Prostate gland (tissue), 2 donors: ENCODE results near the gene POU2AF2. TPM values are rescaled to one million over a fixed set of nuclear protein-coding genes. Genes with fewer than 3 reads are reported as not detected.

Source experiments
- DNase-seq: peaks from one replicate; pipeline ENCODE4 v3.0.0-alpha.2; 2019; ENCODE audit warnings: low spot score
- H3K27ac ChIP-seq, 2 donors: fragments of 200-600 bp; sonication (generic); 2 replicates each; pipeline ENCODE4 v1.5.1; 2017 to 2019
- H3K27me3 ChIP-seq: fragments of 200-600 bp; sonication (generic); replicated peaks from 2 replicates; pipeline ENCODE4 v1.5.1; 2019; ENCODE audit not compliant: insufficient read depth
- H3K36me3 ChIP-seq, 2 donors: fragments of 200-600 bp; sonication (generic); 1 replicate in 1 of 2; 2 replicates in 1 of 2; pipeline versions ENCODE4 v1.5.1 to v1.8.1; 2017 to 2019
- H3K4me1 ChIP-seq: fragments of 200-600 bp; sonication (generic); replicated peaks from 2 replicates; pipeline ENCODE4 v1.5.1; 2019
- H3K4me3 ChIP-seq, 2 donors: fragments of 200-600 bp; sonication (generic); 2 replicates each; pipeline ENCODE4 v1.5.1; 2017 to 2019
- H3K9me3 ChIP-seq: fragments of 200-600 bp; sonication (generic); 2 replicates; pipeline ENCODE4 v1.5.1; 2017
- POLR2A ChIP-seq: fragments of 450-650 bp; IDR thresholded peaks from one replicate; pipeline ENCODE4 v1.6.1; 2016; ENCODE audit warnings: antibody characterized with exemption, mild to moderate bottlenecking
- POLR2AphosphoS5 ChIP-seq: sonication (generic); formaldehyde crosslinking; IDR thresholded peaks from one replicate; pipeline ENCODE4 v1.6.1; 2017; ENCODE audit warnings: antibody characterized with exemption
- WGBS: methylation state at CpG from one replicate; pipeline ENCODE4 v1.1.5; 2018; 5-methylcytosine and 5-hydroxymethylcytosine counted together
- intact Hi-C: fragments of 100-400 bp; cut with DNase I; formaldehyde crosslinking; loops from one replicate; pipeline ENCODE4 v1.14.2; 2022
- total RNA-seq, 2 donors: library from RNA; depleted of rRNA; stranded (reverse); fragments of >200 nt; gene quantifications; one replicate each; pipeline ENCODE4 v1.1.0, GENCODE V29; 2016
- TF ChIP-seq, protein P1 (sequence below), 4 experiments: fragments of 200-600 bp in 2 of 4; fragments of 450-650 bp in 2 of 4; sonication (generic) in 2 of 4; IDR thresholded peaks; 1 replicate in 3 of 4; 2 replicates in 1 of 4; pipeline ENCODE4 v1.5.1; 2016 to 2019; ENCODE audit warnings: antibody characterized with exemption in 4 of 4, mild to moderate bottlenecking in 2 of 4, moderate library complexity in 2 of 4

Gene POU2AF2
- total RNA-seq, 2 donors from 2014 or later, result 0.74 TPM; not detected in 1

- H3K27ac ChIP-seq, result peak overlapping the region; percentile 84 to 93
- TF ChIP-seq, protein P1, sequence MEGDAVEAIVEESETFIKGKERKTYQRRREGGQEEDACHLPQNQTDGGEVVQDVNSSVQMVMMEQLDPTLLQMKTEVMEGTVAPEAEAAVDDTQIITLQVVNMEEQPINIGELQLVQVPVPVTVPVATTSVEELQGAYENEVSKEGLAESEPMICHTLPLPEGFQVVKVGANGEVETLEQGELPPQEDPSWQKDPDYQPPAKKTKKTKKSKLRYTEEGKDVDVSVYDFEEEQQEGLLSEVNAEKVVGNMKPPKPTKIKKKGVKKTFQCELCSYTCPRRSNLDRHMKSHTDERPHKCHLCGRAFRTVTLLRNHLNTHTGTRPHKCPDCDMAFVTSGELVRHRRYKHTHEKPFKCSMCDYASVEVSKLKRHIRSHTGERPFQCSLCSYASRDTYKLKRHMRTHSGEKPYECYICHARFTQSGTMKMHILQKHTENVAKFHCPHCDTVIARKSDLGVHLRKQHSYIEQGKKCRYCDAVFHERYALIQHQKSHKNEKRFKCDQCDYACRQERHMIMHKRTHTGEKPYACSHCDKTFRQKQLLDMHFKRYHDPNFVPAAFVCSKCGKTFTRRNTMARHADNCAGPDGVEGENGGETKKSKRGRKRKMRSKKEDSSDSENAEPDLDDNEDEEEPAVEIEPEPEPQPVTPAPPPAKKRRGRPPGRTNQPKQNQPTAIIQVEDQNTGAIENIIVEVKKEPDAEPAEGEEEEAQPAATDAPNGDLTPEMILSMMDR (IDR thresholded peaks at IDR 0.05), result no peak
- TF ChIP-seq POLR2AphosphoS5 (no peak), POLR2A (no peak)
- H3K4me3 ChIP-seq, result peak overlapping the region in 1 of 2 donors; percentile 57
- intact Hi-C loops, result loop anchor here (5.0 kb wide), 1 partner anchor 117 kb away; no protein-coding TSS in a partner anchor
- no peaks in the 10 kb centered on the region for H3K27me3 ChIP-seq
- 77% methylated on average over 9 of the region's 9 CpGs for WGBS
- H3K4me1 ChIP-seq, result no peaks in the 10 kb centered on the region
- no peak for DNase-seq
- no peaks in the 10 kb centered on the region for H3K9me3 ChIP-seq
- no peaks in the 10 kb centered on the region for H3K36me3 ChIP-seq
Observed at GRCh38 chr11:111300569-111300968, 55.0 kb downstream of the POU2AF2 start.

GRCh38 chr11:111301004-111301841, 55.7 kb downstream of the POU2AF2 start:
- WGBS, result 57% methylated on average over 5 of the region's 5 CpGs
- no peaks in the 10 kb centered on the region for H3K36me3 ChIP-seq
- intact Hi-C loops, result loop anchor here (5.0 kb wide), 1 partner anchor 116 kb away; no protein-coding TSS in a partner anchor
- no peak for DNase-seq
- peak overlapping the region; percentile 84 to 93 for H3K27ac ChIP-seq
- no peaks in the 10 kb centered on the region for H3K9me3 ChIP-seq
- H3K4me3 ChIP-seq, result no peak overlapping the region
- H3K27me3 ChIP-seq, result no peaks in the 10 kb centered on the region
- TF ChIP-seq, protein P1 (IDR thresholded peaks at IDR 0.05), result no peak
- peak; percentile 13 for TF ChIP-seq POLR2AphosphoS5
- no peaks in the 10 kb centered on the region for H3K4me1 ChIP-seq

- no peak overlapping the region for H3K4me3 ChIP-seq
- H3K4me1 ChIP-seq, result no peaks in the 10 kb centered on the region
- H3K36me3 ChIP-seq, result no peaks in the 10 kb centered on the region
- intact Hi-C loops, result loop anchor here (5.0 kb wide), 1 partner anchor 116 kb away; no protein-coding TSS in a partner anchor
- TF ChIP-seq POLR2A (no peak), POLR2AphosphoS5 (no peak)
- TF ChIP-seq, protein P1 (IDR thresholded peaks at IDR 0.05), result no peak
- 68% methylated on average over 3 of the region's 3 CpGs for WGBS
- no peaks in the 10 kb centered on the region for H3K9me3 ChIP-seq
- H3K27me3 ChIP-seq, result no peaks in the 10 kb centered on the region
- H3K27ac ChIP-seq, result peak overlapping the region; percentile 49 to 55
- DNase-seq, result no peak
Observed at GRCh38 chr11:111301842-111302118, 56.3 kb downstream of the POU2AF2 start.

- WGBS, result 28% methylated on average over 3 of the region's 3 CpGs
- intact Hi-C loops, result loop anchor here (5.0 kb wide), 1 partner anchor 115 kb away; no protein-coding TSS in a partner anchor
- Histone ChIP-seq H3K27me3 (no peaks in the 10 kb centered on the region), H3K4me3 (peak overlapping the region in 1 of 2 donors; percentile 11), H3K27ac (peak overlapping the region; percentile 49 to 55), H3K9me3 (no peaks in the 10 kb centered on the region), H3K4me1 (no peaks in the 10 kb centered on the region), H3K36me3 (no peaks in the 10 kb centered on the region)
- DNase-seq, result no peak
- TF ChIP-seq POLR2AphosphoS5 (no peak), POLR2A (no peak)
- TF ChIP-seq, protein P1 (IDR thresholded peaks at IDR 0.05), result no peak
Observed at GRCh38 chr11:111302298-111302697, 56.8 kb downstream of the POU2AF2 start.

DNA sequence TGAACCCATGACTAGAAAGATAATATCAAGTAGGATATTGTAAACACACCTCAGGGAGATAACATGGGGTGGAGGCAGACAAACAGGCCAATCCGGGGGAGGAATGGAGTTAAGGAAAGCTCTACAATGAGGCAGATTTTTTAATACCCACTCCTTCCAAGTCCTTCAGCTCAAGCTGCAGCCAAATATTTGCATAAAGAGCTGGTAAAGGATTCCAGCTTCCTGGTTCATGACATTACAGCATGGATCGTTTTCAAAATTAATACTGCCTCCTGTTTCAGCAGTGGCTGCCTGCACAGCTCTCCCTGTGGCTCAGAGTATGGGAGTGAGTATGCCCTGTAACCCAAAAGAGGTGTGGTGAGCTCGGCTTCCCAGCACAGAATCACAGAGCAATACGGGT, 57.9 kb downstream of the POU2AF2 start:
- no peaks in the 10 kb centered on the region for H3K27me3 ChIP-seq
- no peaks in the 10 kb centered on the region for H3K4me1 ChIP-seq
- 14% methylated on average over 4 of the region's 4 CpGs for WGBS
- peak; percentile 81 for DNase-seq
- H3K36me3 ChIP-seq, result no peaks in the 10 kb centered on the region
- intact Hi-C loops, result loop anchor here (5.0 kb wide), 1 partner anchor 114 kb away; no protein-coding TSS in a partner anchor
- TF ChIP-seq, protein P1 (IDR thresholded peaks at IDR 0.05), result no peak
- TF ChIP-seq POLR2AphosphoS5 (peak; percentile 86), POLR2A (peak; percentile 60)
- H3K4me3 ChIP-seq, result peak overlapping the region in 1 of 2 donors; percentile 8
- H3K9me3 ChIP-seq, result no peaks in the 10 kb centered on the region
- peak overlapping the region; percentile 49 to 55 for H3K27ac ChIP-seq
